GM12864 (cell line): ENCODE data around the gene TBX5.

Source experiments
- DNase-seq: peaks from one replicate; pipeline ENCODE4 v3.0.0-alpha.2; 2011; ENCODE audit warnings: low read depth
- H3K4me3 ChIP-seq: 2 replicates; pipeline ENCODE4 v1.5.1; 2011; ENCODE audit warnings: mild to moderate bottlenecking, low read depth, low read length, control low read depth
- TF ChIP-seq, protein P1 (sequence below): IDR thresholded peaks from 2 replicates; pipeline ENCODE4 v1.5.1; 2011; ENCODE audit warnings: low read depth, mild to moderate bottlenecking, moderate library complexity, low read length, control low read depth, inconsistent platforms; ENCODE audit errors: missing control alignments

The TBX5 gene

DNA sequence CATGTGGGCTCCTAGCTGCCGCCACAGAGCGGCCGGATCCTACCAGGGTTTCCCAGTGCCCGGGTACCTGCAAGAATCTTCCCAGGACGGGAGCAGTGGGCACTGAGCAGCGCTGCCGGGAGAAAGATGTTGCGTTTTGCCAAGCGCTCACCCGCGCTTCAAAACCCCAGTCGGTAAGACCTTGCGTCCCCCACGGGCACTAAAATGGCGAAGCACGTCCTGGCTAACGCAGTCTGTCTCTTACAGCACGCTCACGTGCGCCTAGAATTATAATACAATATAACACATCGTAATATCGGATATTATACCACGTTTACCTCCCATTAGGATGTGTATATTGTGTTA, 35.1 kb upstream of the TBX5 start:
- no peak for DNase-seq
- TF ChIP-seq, protein P1, sequence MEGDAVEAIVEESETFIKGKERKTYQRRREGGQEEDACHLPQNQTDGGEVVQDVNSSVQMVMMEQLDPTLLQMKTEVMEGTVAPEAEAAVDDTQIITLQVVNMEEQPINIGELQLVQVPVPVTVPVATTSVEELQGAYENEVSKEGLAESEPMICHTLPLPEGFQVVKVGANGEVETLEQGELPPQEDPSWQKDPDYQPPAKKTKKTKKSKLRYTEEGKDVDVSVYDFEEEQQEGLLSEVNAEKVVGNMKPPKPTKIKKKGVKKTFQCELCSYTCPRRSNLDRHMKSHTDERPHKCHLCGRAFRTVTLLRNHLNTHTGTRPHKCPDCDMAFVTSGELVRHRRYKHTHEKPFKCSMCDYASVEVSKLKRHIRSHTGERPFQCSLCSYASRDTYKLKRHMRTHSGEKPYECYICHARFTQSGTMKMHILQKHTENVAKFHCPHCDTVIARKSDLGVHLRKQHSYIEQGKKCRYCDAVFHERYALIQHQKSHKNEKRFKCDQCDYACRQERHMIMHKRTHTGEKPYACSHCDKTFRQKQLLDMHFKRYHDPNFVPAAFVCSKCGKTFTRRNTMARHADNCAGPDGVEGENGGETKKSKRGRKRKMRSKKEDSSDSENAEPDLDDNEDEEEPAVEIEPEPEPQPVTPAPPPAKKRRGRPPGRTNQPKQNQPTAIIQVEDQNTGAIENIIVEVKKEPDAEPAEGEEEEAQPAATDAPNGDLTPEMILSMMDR: no peak
- H3K4me3 ChIP-seq: no peak overlapping the region

DNA sequence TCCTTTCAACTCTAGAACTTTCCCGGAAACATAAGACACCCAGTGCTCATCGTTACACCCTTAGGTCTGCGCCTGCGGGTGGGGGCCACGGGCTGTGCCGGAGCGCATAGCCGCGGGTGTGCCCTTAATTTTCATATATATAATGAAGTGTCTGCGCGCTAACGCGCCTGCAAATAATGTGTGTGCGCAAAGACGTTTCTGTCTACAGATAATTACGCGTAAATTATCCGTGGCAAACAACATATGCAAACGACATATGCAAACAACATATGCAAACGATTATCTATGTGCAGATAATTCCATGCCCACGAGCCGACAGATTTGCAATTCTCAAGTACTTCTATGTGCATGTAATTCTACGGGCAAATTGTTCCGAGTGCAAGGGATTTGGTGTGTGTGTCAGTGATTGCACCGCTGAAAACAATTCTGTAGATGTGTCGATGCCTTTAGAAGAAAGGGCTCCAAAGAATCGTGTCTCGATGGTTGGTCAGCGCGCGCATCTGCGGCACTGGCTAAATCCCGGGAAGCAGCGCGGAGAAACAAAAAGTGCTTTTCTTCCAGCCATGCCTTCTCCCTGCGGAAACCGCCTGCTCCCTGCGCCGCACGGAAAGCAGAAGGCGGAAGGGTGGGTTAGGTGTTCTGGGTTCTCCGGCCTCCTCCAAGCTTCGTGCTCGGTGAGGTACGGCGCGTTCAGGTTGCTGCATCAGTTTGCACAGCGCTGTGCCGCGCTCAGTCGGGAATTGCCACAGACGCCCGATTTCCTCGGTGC, 34.5 kb upstream of the TBX5 start:
- H3K4me3 ChIP-seq: no peak overlapping the region
- no peak for DNase-seq
- TF ChIP-seq, protein P1: no peak

DNA sequence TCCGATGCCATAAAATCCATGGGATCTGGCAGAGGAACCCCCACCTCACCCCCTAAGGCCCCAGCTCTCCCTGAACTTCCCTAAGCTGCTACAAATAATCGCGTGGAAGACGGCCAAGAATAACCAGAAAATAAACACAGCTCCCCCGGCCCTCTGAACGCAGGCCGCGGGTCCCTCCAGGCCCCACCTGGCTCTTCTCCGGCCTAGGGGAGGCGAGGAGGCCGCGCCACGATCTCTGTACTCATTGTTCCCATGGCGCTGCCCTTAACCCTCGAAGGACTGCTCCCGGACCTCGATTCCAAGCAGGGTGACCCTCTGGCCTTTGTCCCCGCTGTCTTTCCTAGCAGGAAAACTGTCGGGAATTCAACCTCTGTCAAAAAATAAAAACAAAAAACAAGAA, 33.9 kb upstream of the TBX5 start:
- TF ChIP-seq, protein P1: no peak
- H3K4me3 ChIP-seq: no peak overlapping the region
- DNase-seq: no peak

DNA sequence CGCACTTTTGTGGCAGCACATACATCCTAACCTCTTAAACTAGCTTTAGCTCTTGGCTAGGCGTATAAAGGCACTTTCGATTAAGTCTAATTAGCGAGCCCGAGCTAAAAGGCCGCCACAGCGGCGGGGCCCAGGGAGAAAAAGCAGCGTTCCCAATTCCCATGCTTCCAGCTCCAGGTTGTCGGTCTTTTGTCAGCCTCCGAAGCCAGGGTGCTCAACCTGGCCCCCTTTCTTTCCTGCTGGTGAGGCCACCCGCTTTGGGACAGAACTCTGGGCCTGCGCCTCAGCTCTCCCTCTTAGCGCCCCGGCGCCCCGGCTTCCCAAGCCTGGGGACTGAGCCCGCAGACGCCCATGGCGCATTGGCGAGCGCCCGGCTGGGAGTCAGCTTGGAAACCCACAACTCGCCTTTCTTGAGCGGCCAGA, 33.3 kb upstream of the TBX5 start:
- no peak for DNase-seq
- TF ChIP-seq, protein P1: no peak
- no peak overlapping the region for H3K4me3 ChIP-seq

DNA sequence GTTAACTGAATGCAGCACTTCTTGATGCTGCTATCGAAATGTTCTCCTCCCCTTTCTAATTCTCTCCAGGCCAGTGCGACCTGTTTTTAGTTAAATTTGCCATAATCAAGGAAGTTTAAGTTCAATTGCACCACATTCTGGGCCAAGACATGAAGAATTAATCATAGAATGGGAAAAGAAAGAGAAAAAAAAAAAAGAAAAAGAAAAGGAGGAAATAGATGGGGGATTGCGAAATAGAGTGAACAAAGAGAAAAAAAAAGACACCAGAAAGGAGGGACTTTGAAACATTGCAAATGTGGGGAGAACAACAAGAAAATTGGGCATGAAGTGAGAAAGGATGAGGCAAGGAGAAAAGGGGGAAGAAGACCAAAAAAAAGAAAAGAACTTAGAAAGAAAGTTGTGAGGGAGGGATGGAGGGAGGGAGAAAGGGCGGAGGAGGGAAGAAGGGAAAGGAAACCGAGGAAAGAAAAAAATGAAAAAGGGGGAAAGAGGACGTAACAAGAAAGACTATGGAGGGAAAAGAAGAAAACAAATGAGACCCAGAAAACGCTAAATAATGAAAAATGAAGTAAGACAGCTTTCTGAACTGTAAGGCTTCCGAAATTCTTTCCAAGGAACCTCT, 32.8 kb upstream of the TBX5 start:
- TF ChIP-seq, protein P1: no peak
- H3K4me3 ChIP-seq: no peak overlapping the region
- no peak for DNase-seq

DNA sequence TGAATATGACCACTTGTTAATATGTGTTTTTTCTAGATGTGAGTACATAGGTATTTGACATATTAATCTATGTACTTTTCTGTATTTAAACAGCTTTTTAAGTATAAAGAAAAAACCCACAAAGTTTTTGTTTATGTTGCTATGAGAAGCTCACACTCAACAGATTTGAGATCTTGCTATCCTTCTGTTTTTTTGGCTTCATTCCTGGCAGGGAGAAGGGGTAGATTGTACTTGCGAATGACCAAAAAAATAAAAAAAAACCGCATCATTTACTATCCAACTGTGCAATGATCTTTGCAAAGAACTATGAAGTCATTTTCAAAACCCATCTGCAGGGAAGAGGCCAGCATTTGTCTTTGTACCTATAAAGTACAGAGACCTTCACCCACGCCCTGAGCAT, 28.4 kb upstream of the TBX5 start:
- H3K4me3 ChIP-seq: no peak overlapping the region
- no peak for DNase-seq
- TF ChIP-seq, protein P1: no peak

DNA sequence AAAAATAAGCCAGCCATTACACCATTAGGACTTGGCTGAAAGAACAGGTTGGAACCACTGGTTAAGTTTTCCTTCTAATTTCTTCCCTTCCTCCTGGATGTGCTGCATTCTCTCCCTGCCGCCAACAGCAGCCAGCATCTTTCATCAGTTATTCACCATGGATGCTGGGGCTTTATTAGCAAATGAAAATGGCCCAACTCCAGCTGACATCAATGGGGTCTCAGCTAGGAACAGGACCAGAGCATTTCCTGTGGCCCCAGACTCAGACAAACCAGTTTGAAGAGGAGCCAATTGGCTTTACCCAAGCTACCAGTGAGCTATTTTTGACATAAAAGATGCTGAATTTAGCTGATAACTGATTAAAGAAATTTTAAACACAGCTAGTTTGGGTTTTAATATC, 26.0 kb upstream of the TBX5 start:
- TF ChIP-seq, protein P1: no peak
- no peak overlapping the region for H3K4me3 ChIP-seq
- no peak for DNase-seq
